GM12878 (cell line): ENCODE data around the gene EXOC3L4. TPM values are rescaled to one million over a fixed set of nuclear protein-coding genes. Genes with fewer than 3 reads are reported as not detected.

Experiments used
- ATAC-seq: fragments of 200-7000 bp; cut with Tn5 transposase; 3 replicates; pipeline ENCODE4 v1.9.1; 2020; ENCODE audit warnings: mild to moderate bottlenecking, moderate library complexity
- BruUV-seq: library from RNA; stranded (reverse); fragments of 400-500 nt; replicated peaks from 2 replicates; lab custom pipeline; 2021; lab: Mats Ljungman, UMichigan
- CTCF ChIA-PET: fragments of 300-600 bp; sonication (Branson Sonifier 250); formaldehyde crosslinking; extraction: SDS; loops from one replicate; lab custom pipeline; 2021; ENCODE audit warnings: inconsistent platforms; lab: Yijun Ruan, JAX
- POLR2A ChIA-PET: fragments of 350-600 bp; formaldehyde crosslinking; extraction: SDS; loops from one replicate; lab custom pipeline; 2021; ENCODE audit warnings: inconsistent platforms; lab: Charles Lee
- RAD21 ChIA-PET: fragments of 300-600 bp; sonication (Branson Sonifier 250); formaldehyde crosslinking; loops from one replicate; lab custom pipeline; 2023; ENCODE audit warnings: antibody characterized with exemption; ENCODE audit not compliant: unreplicated experiment; lab: Charles Lee
- SMC1A ChIA-PET: fragments of 300-600 bp; sonication (Branson Sonifier 250); formaldehyde crosslinking; loops from one replicate; lab custom pipeline; 2023; ENCODE audit not compliant: unreplicated experiment, uncharacterized antibody; lab: Charles Lee
- DNase-seq: peaks from one replicate; pipeline ENCODE4 v3.0.0-alpha.2; 2011; ENCODE audit warnings: low read depth, low spot score
- FAIRE-seq: peaks from 3 replicates; lab custom pipeline; 2011; peaks lifted over from hg19 to GRCh38; lab: Jason Lieb, UNC
- H2AFZ ChIP-seq: 2 replicates; pipeline ENCODE4 v1.6.0; 2011; ENCODE audit warnings: low read depth, low read length, control low read depth; ENCODE audit not compliant: control insufficient read depth
- H3K27ac ChIP-seq: 2 replicates; pipeline ENCODE4 v1.5.1; 2011; ENCODE audit warnings: control low read depth; ENCODE audit not compliant: control insufficient read depth, insufficient read depth
- H3K27me3 ChIP-seq, 2 experiments: replicated peaks in 1 of 2; 2 replicates each; pipeline versions ENCODE4 v1.6.0 to v1.6.1; 2011; ENCODE audit warnings: low read length in 1 of 2; ENCODE audit not compliant: control insufficient read depth in 2 of 2, insufficient read depth in 2 of 2
- H3K36me3 ChIP-seq, 2 experiments: 2 replicates each; pipeline ENCODE4 v1.5.1; 2011; ENCODE audit warnings: low read length in 1 of 2; ENCODE audit not compliant: control insufficient read depth in 2 of 2, insufficient read depth in 2 of 2
- H3K4me1 ChIP-seq: 2 replicates; pipeline ENCODE4 v1.6.1; 2011; ENCODE audit warnings: mild to moderate bottlenecking, low read length, moderate library complexity, mixed read lengths; ENCODE audit not compliant: control insufficient read depth, insufficient read depth
- H3K4me2 ChIP-seq: 2 replicates; pipeline ENCODE4 v1.6.0; 2011; ENCODE audit warnings: control low read depth; ENCODE audit not compliant: control insufficient read depth, insufficient read depth
- H3K4me3 ChIP-seq: fragments of 200-600 bp; sonication (generic); 2 replicates; pipeline ENCODE4 v1.5.1; 2016
- H3K79me2 ChIP-seq: 2 replicates; pipeline ENCODE4 v1.6.0; 2011; ENCODE audit warnings: low read length; ENCODE audit not compliant: control insufficient read depth, insufficient read depth
- H3K9ac ChIP-seq: 2 replicates; pipeline ENCODE4 v1.8.0; 2011; ENCODE audit warnings: low read length, control low read depth, mixed read lengths; ENCODE audit not compliant: control insufficient read depth, insufficient read depth
- H3K9me3 ChIP-seq: replicated peaks from 3 replicates; pipeline ENCODE4 v1.5.1; 2011; ENCODE audit warnings: mild to moderate bottlenecking, low read length; ENCODE audit not compliant: control insufficient read depth, insufficient read depth
- H4K20me1 ChIP-seq: 2 replicates; pipeline ENCODE4 v1.6.0; 2011; ENCODE audit not compliant: control insufficient read depth, insufficient read depth
- BCL11A ChIP-seq: IDR thresholded peaks from 2 replicates; pipeline ENCODE4 v1.6.1; 2011; ENCODE audit warnings: low read depth, low read length
- BRCA1 ChIP-seq: IDR thresholded peaks from 2 replicates; pipeline ENCODE4 v1.6.1; 2011; ENCODE audit warnings: low read depth, low read length, improper control_type of control experiment
- CHD2 ChIP-seq: IDR thresholded peaks from 2 replicates; pipeline ENCODE4 v1.6.1; 2011; ENCODE audit warnings: low read depth, low read length, improper control_type of control experiment, borderline replicate concordance
- FOXM1 ChIP-seq: IDR thresholded peaks from 2 replicates; pipeline ENCODE4 v1.6.1; 2012; ENCODE audit warnings: low read depth, mild to moderate bottlenecking, inconsistent platforms, low read length, moderate library complexity
- GATAD2B ChIP-seq: fragments of 450-650 bp; conservative IDR thresholded peaks from 2 replicates; pipeline ENCODE4 v1.6.1; 2017; ENCODE audit warnings: low read depth, mild to moderate bottlenecking, moderate library complexity
- NBN ChIP-seq: fragments of 450-650 bp; IDR thresholded peaks from 2 replicates; pipeline ENCODE4 v1.6.1; 2016
- NRF1 ChIP-seq: conservative IDR thresholded peaks from 2 replicates; pipeline ENCODE4 v1.6.1; 2011; ENCODE audit warnings: mild to moderate bottlenecking, low read depth, low read length, improper control_type of control experiment
- POLR2AphosphoS5 ChIP-seq: IDR thresholded peaks from 2 replicates; pipeline ENCODE4 v1.6.1; 2011; ENCODE audit warnings: mild to moderate bottlenecking, low read length, inconsistent platforms
- RB1 ChIP-seq: fragments of 450-650 bp; formaldehyde crosslinking; IDR thresholded peaks from 2 replicates; pipeline ENCODE4 v1.6.1; 2017; ENCODE audit warnings: mild to moderate bottlenecking, borderline replicate concordance
- RCOR1 ChIP-seq: conservative IDR thresholded peaks from 2 replicates; pipeline ENCODE4 v1.6.1; 2012; ENCODE audit warnings: low read depth, low read length, improper control_type of control experiment
- SMC3 ChIP-seq: IDR thresholded peaks from 2 replicates; pipeline ENCODE4 v1.6.1; 2011; ENCODE audit warnings: low read length, improper control_type of control experiment, borderline replicate concordance
- WRNIP1 ChIP-seq: IDR thresholded peaks from 2 replicates; pipeline ENCODE4 v1.6.1; 2011; ENCODE audit warnings: low read depth, low read length, improper control_type of control experiment, borderline replicate concordance
- YY1 ChIP-seq: IDR thresholded peaks from 2 replicates; pipeline ENCODE4 v1.6.1; 2011; ENCODE audit warnings: low read depth, mild to moderate bottlenecking, low read length
- ZZZ3 ChIP-seq: IDR thresholded peaks from 2 replicates; pipeline ENCODE4 v1.6.1; 2011; ENCODE audit warnings: low read depth; ENCODE audit not compliant: control insufficient read depth, insufficient read length
- WGBS: methylation state at CpG from one replicate; pipeline ENCODE4 v1.1.6; 2016; ENCODE audit warnings: low lambda C conversion rate; ENCODE audit not compliant: insufficient replicate concordance, insufficient coverage; ENCODE audit errors: missing lambda C conversion rate; 5-methylcytosine and 5-hydroxymethylcytosine counted together
- in situ Hi-C: fragments of 300-500 bp; cut with MboI; formaldehyde crosslinking; loops from 9 replicates; pipeline ENCODE4 v1.14.3; 2018; ENCODE audit warnings: mixed read lengths
- intact Hi-C: fragments of 100-400 bp; cut with micrococcal nuclease; formaldehyde crosslinking; loops from one replicate; pipeline ENCODE4 v1.14.2; 2022; ENCODE audit not compliant: unreplicated experiment
- polyA plus RNA-seq, 11 experiments: library from polyadenylated mRNA; depleted of rRNA in 4 of 11; unstranded in 6 of 11; stranded (reverse) in 5 of 11; fragments of >200 nt; fragmentation: Nextera tagmentation in 4 of 11; fragmentation: Illumina TruSeq in 1 of 11; extraction: Ambion mirVana in 4 of 11; extraction: Trizol in 1 of 11; gene quantifications; 1 replicate in 1 of 11; 2 replicates in 10 of 11; pipeline versions ENCODE4 v1.2.1 to v1.2.3, GENCODE V29; 2011 to 2016; ENCODE audit warnings: inconsistent platforms in 2 of 11, missing spikeins in 2 of 11, low read depth in 1 of 11
- total RNA-seq, 4 experiments: library from RNA; depleted of rRNA in 3 of 4; stranded (reverse); fragments of >200 nt in 3 of 4; fragmentation: Illumina TruSeq in 1 of 4; extraction: Trizol in 1 of 4; gene quantifications; 2 replicates each; pipeline versions ENCODE4 v1.2.1 to v1.2.3, GENCODE V29; 2013 to 2021
- TF ChIP-seq, protein P1 (sequence below): fragments of 450-650 bp; IDR thresholded peaks from 2 replicates; pipeline ENCODE4 v1.6.1; 2017; ENCODE audit warnings: low read depth, mild to moderate bottlenecking, moderate library complexity
- TF ChIP-seq, protein P2 (sequence below): IDR thresholded peaks from 2 replicates; pipeline ENCODE4 v1.6.1; 2012; ENCODE audit warnings: low read length, inconsistent platforms
- TF ChIP-seq, protein P3 (sequence below): IDR thresholded peaks from 2 replicates; pipeline ENCODE4 v1.6.1; 2011; ENCODE audit warnings: low read depth, low read length, improper control_type of control experiment, borderline replicate concordance
- TF ChIP-seq, protein P4 (sequence below): fragments of 450-650 bp; IDR thresholded peaks from 2 replicates; pipeline ENCODE4 v1.6.1; 2017; ENCODE audit warnings: mild to moderate bottlenecking, low read depth, inconsistent platforms; ENCODE audit not compliant: poor library complexity, severe bottlenecking

The EXOC3L4 gene
- total and polyA plus RNA-seq, 10 of the 15 experiments (the other 5 are each of a cell fraction or from before 2014, with no cell fraction given), result not detected

DNA sequence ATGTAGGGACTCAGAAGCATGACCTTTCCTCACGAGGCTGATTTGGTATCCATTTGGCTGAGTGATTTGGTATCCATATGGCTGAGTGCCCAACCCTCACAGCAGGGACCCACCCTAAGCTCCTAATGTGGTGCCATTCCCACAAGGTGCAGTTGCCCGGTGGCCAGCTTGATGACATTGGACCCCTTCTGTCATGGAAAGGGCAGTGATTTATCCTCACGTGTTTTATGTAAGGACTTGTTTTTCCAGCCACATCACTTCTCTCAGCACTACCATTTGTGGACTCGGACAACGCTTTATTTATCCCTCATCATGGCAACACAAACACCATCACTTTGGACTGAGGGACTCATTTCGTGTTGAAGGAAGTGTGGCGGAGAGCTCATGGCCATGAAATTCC lies 28.7 kb upstream of the EXOC3L4 start:
- 39% methylated on average over 7 of the region's 7 CpGs for WGBS
- RAD21 ChIA-PET, result no interaction called here
- CTCF ChIA-PET, result interaction anchor here (0.5 kb wide), 1 partner anchor 93 kb away, joined by 3 read pairs; no protein-coding TSS in a partner anchor

More for the DNA sequence above, 28.7 kb upstream of the EXOC3L4 start:
- intact Hi-C loops, result no loop called here
- Histone ChIP-seq H4K20me1 (no peaks in the 10 kb centered on the region), H3K4me2 (no peak overlapping the region), H3K9me3 (no peaks in the 10 kb centered on the region), H3K4me1 (no peaks in the 10 kb centered on the region), H3K4me3 (no peak overlapping the region), H3K36me3 (no peaks in the 10 kb centered on the region), H3K79me2 (no peaks in the 10 kb centered on the region), H2AFZ (no peak overlapping the region), H3K27me3 (no peaks in the 10 kb centered on the region; a peak in 1 of 4 replicates), H3K27ac (no peak overlapping the region), H3K9ac (no peak overlapping the region)
- no peak for DNase-seq
- in situ Hi-C loops, result no loop called here
- BruUV-seq, result no TSS peak
- FAIRE-seq, result no peak
- SMC1A ChIA-PET, result interaction anchor here (1.2 kb wide), 1 partner anchor 9 kb away, joined by 3 read pairs; no protein-coding TSS in a partner anchor
- TF ChIP-seq ZZZ3 (no peak), NBN (no peak), BRCA1 (no peak), POLR2AphosphoS5 (no peak), GATAD2B (no peak), RB1 (no peak), NRF1 (no peak), SMC3 (no peak), FOXM1 (no peak), WRNIP1 (no peak), BCL11A (no peak), YY1 (no peak), CHD2 (no peak), RCOR1 (no peak)
- TF ChIP-seq, protein P1, sequence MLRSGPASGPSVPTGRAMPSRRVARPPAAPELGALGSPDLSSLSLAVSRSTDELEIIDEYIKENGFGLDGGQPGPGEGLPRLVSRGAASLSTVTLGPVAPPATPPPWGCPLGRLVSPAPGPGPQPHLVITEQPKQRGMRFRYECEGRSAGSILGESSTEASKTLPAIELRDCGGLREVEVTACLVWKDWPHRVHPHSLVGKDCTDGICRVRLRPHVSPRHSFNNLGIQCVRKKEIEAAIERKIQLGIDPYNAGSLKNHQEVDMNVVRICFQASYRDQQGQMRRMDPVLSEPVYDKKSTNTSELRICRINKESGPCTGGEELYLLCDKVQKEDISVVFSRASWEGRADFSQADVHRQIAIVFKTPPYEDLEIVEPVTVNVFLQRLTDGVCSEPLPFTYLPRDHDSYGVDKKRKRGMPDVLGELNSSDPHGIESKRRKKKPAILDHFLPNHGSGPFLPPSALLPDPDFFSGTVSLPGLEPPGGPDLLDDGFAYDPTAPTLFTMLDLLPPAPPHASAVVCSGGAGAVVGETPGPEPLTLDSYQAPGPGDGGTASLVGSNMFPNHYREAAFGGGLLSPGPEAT, result no peak
- TF ChIP-seq, protein P2, sequence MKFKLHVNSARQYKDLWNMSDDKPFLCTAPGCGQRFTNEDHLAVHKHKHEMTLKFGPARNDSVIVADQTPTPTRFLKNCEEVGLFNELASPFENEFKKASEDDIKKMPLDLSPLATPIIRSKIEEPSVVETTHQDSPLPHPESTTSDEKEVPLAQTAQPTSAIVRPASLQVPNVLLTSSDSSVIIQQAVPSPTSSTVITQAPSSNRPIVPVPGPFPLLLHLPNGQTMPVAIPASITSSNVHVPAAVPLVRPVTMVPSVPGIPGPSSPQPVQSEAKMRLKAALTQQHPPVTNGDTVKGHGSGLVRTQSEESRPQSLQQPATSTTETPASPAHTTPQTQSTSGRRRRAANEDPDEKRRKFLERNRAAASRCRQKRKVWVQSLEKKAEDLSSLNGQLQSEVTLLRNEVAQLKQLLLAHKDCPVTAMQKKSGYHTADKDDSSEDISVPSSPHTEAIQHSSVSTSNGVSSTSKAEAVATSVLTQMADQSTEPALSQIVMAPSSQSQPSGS, result no peak
- TF ChIP-seq, protein P3, sequence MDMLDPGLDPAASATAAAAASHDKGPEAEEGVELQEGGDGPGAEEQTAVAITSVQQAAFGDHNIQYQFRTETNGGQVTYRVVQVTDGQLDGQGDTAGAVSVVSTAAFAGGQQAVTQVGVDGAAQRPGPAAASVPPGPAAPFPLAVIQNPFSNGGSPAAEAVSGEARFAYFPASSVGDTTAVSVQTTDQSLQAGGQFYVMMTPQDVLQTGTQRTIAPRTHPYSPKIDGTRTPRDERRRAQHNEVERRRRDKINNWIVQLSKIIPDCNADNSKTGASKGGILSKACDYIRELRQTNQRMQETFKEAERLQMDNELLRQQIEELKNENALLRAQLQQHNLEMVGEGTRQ, result no peak
- TF ChIP-seq, protein P4, sequence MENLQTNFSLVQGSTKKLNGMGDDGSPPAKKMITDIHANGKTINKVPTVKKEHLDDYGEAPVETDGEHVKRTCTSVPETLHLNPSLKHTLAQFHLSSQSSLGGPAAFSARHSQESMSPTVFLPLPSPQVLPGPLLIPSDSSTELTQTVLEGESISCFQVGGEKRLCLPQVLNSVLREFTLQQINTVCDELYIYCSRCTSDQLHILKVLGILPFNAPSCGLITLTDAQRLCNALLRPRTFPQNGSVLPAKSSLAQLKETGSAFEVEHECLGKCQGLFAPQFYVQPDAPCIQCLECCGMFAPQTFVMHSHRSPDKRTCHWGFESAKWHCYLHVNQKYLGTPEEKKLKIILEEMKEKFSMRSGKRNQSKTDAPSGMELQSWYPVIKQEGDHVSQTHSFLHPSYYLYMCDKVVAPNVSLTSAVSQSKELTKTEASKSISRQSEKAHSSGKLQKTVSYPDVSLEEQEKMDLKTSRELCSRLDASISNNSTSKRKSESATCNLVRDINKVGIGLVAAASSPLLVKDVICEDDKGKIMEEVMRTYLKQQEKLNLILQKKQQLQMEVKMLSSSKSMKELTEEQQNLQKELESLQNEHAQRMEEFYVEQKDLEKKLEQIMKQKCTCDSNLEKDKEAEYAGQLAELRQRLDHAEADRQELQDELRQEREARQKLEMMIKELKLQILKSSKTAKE, result no peak
- ATAC-seq, result no peak
- POLR2A ChIA-PET, result interaction anchor here (0.5 kb wide), 1 partner anchor 207 kb away, joined by 4 read pairs; no protein-coding TSS in a partner anchor
